HG02840 (cell line): ENCODE results near the gene WWC2.

Source experiments
- ATAC-seq: cut with Tn5 transposase; IDR thresholded peaks from one replicate; pipeline ENCODE4 v1.9.1; 2021; ENCODE audit warnings: mild to moderate bottlenecking, moderate library complexity, moderate number of reproducible peaks; ENCODE audit not compliant: unreplicated experiment, low FRiP score

WWC2 gene

DNA sequence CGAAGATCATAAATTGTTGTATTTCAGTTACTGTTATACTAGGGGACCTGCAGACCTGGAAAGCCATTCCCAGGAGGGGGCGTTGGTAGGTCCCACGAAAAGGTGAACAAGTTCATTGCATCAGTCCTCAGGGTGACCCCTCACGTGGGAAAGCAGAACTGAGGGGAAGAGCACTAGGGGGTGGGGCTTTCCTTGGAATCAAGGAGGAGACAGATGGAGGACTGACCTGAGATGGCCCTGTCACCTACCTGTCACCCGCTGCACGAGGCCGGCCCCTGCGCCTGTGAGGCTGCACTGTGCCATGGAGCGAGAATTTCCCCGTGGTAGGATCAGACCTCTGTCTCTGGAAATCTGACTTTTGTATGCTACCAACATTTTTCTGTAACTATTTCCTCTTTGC, 265.0 kb downstream of the WWC2 start:
- no peak for ATAC-seq

DNA sequence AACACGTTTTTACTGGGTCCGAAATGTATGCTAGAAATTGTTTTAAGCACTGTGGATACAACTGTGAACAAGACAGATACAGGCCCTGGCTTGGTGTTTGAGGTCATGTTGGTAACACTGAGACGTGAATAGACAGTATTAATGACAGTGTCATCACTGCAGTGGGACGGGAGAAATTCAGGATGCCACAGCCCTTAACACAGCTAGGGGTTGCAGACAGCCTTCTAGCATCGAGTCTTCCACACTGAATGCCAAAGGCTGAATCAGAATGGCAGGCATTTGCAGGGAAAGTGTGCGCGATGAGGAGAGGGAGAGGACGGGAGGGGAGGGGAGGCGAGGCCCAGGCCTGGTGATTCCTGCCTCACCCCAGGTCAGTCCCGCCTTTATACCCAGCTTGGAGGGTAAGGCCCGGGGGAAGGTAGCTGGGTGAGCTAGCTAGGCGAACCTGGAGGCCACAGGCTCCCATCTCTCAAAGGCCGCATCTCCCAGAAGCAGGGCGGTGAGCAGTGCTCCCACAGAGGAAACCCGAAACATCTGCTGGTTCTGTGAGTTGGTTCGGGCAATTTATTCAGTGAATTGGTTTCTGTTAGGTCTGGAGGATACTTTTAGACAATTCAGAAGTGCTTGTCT, 267.3 kb downstream of the WWC2 start:
- no peak for ATAC-seq

DNA sequence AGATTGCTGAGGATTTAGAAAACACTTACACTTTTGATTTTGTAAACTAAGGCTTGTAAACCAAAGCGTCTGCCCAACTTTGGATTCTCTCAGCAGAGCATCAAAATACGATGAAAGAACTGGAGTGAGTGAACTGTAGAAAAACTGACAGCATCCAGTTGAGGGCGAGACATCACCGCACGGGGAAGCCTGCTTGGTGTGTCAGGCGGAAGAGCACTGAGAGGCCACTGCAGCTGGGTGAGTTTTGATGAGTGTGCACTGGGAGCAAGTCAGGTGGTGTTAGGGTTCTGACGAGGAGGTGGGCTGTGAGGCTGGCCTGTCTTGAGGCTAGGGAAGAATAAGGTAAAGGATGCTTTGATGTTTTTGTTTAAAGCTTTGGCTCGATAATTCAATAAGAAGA, 270.0 kb downstream of the WWC2 start:
- ATAC-seq, result no peak
